Osteoblast (primary cell): ENCODE results near the gene OR1I1. TPM values are rescaled to one million over a fixed set of nuclear protein-coding genes. Genes with fewer than 3 reads are reported as not detected.

Source experiments
- DNase-seq: peaks from one replicate; pipeline ENCODE4 v3.0.0; 2011; ENCODE audit warnings: low spot score, mixed read lengths; ENCODE audit not compliant: insufficient read length; ENCODE audit errors: missing footprints
- H2AFZ ChIP-seq: 2 replicates; pipeline ENCODE4 v1.6.0; 2011; ENCODE audit warnings: mild to moderate bottlenecking, low read length
- H3K27ac ChIP-seq: 2 replicates; pipeline ENCODE4 v1.5.1; 2011; ENCODE audit warnings: mild to moderate bottlenecking, low read depth, low read length, moderate library complexity
- H3K27me3 ChIP-seq: 2 replicates; pipeline ENCODE4 v1.6.0; 2012; ENCODE audit warnings: mild to moderate bottlenecking, control low read depth, inconsistent platforms, low read length, moderate library complexity; ENCODE audit not compliant: insufficient read depth
- H3K36me3 ChIP-seq: 2 replicates; pipeline ENCODE4 v1.5.1; 2011; ENCODE audit warnings: mild to moderate bottlenecking, low read length, control low read depth, moderate library complexity; ENCODE audit not compliant: insufficient read depth
- H3K4me1 ChIP-seq: 2 replicates; pipeline ENCODE4 v1.5.1; 2011; ENCODE audit warnings: mild to moderate bottlenecking, low read length, control low read depth, moderate library complexity; ENCODE audit not compliant: insufficient read depth
- H3K4me2 ChIP-seq: 2 replicates; pipeline ENCODE4 v1.6.0; 2011; ENCODE audit warnings: mild to moderate bottlenecking, low read length; ENCODE audit not compliant: insufficient read depth
- H3K4me3 ChIP-seq: fragments of 200-600 bp; sonication (generic); 3 replicates; pipeline ENCODE4 v1.5.1; 2012; ENCODE audit warnings: mild to moderate bottlenecking, low read length, inconsistent platforms; ENCODE audit not compliant: insufficient read depth
- H3K79me2 ChIP-seq: 2 replicates; pipeline ENCODE4 v1.6.0; 2012; ENCODE audit warnings: mild to moderate bottlenecking, low read length, control low read depth, inconsistent platforms; ENCODE audit not compliant: insufficient read depth
- H3K9me3 ChIP-seq: 2 replicates; pipeline ENCODE4 v1.5.1; 2011; ENCODE audit warnings: low read depth, low read length, control low read depth
- H4K20me1 ChIP-seq: 2 replicates; pipeline ENCODE4 v1.6.0; 2012; ENCODE audit warnings: mild to moderate bottlenecking, low read length, control low read depth; ENCODE audit not compliant: insufficient read depth
- total RNA-seq: library from RNA; depleted of rRNA; stranded (reverse); fragments of >200 nt; gene quantifications from 2 replicates; pipeline ENCODE4 v1.2.3, GENCODE V29; 2012
- TF ChIP-seq, protein P1 (sequence below): IDR thresholded peaks from 2 replicates; pipeline ENCODE4 v1.5.1; 2011; ENCODE audit warnings: mild to moderate bottlenecking, low read depth, low read length, moderate library complexity; ENCODE audit errors: extremely low read depth

Gene OR1I1
- total RNA-seq, 1 donor, result not detected

GRCh38 chr19:15109768-15110417 is 27.9 kb downstream of the OR1I1 start:
- Histone ChIP-seq H2AFZ (no peak overlapping the region), H3K9me3 (no peaks in the 10 kb centered on the region), H3K4me2 (no peak overlapping the region), H3K27ac (no peak overlapping the region), H3K79me2 (peaks cover 34% of the 10 kb centered on the region), H4K20me1 (peaks cover 15% of the 10 kb centered on the region), H3K27me3 (no peaks in the 10 kb centered on the region), H3K4me3 (no peak overlapping the region), H3K36me3 (peaks cover 47% of the 10 kb centered on the region), H3K4me1 (peaks cover 23% of the 10 kb centered on the region)
- DNase-seq, result no peak
- TF ChIP-seq, protein P1, sequence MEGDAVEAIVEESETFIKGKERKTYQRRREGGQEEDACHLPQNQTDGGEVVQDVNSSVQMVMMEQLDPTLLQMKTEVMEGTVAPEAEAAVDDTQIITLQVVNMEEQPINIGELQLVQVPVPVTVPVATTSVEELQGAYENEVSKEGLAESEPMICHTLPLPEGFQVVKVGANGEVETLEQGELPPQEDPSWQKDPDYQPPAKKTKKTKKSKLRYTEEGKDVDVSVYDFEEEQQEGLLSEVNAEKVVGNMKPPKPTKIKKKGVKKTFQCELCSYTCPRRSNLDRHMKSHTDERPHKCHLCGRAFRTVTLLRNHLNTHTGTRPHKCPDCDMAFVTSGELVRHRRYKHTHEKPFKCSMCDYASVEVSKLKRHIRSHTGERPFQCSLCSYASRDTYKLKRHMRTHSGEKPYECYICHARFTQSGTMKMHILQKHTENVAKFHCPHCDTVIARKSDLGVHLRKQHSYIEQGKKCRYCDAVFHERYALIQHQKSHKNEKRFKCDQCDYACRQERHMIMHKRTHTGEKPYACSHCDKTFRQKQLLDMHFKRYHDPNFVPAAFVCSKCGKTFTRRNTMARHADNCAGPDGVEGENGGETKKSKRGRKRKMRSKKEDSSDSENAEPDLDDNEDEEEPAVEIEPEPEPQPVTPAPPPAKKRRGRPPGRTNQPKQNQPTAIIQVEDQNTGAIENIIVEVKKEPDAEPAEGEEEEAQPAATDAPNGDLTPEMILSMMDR, result no peak

- Histone ChIP-seq H4K20me1 (peaks cover 19% of the 10 kb centered on the region), H3K27me3 (no peaks in the 10 kb centered on the region), H3K9me3 (no peaks in the 10 kb centered on the region), H3K4me2 (no peak overlapping the region), H3K4me3 (no peak overlapping the region), H3K27ac (no peak overlapping the region), H2AFZ (no peak overlapping the region), H3K79me2 (peaks cover 34% of the 10 kb centered on the region), H3K36me3 (peaks cover 52% of the 10 kb centered on the region), H3K4me1 (peaks cover 26% of the 10 kb centered on the region)
- DNase-seq, result no peak
- TF ChIP-seq, protein P1, result no peak
Measured at GRCh38 chr19:15110418-15110815, 28.4 kb downstream of the OR1I1 start.

- no peaks in the 10 kb centered on the region for H3K27me3 ChIP-seq
- H3K9me3 ChIP-seq, result no peaks in the 10 kb centered on the region
- H3K4me1 ChIP-seq, result peaks cover 26% of the 10 kb centered on the region
- H2AFZ ChIP-seq, result no peak overlapping the region
- H3K79me2 ChIP-seq, result peaks cover 32% of the 10 kb centered on the region
- H3K27ac ChIP-seq, result no peak overlapping the region
- H3K4me3 ChIP-seq, result no peak overlapping the region
- no peak for DNase-seq
- TF ChIP-seq, protein P1, result no peak
- H4K20me1 ChIP-seq, result peaks cover 23% of the 10 kb centered on the region
- H3K4me2 ChIP-seq, result no peak overlapping the region
- H3K36me3 ChIP-seq, result peaks cover 63% of the 10 kb centered on the region
Measured at GRCh38 chr19:15111758-15112157, 29.7 kb downstream of the OR1I1 start.

GRCh38 chr19:15112385-15112784 is 30.4 kb downstream of the OR1I1 start:
- Histone ChIP-seq H3K36me3 (peaks cover 69% of the 10 kb centered on the region), H3K4me1 (peaks cover 26% of the 10 kb centered on the region), H4K20me1 (peaks cover 23% of the 10 kb centered on the region), H3K4me2 (no peak overlapping the region), H3K27ac (no peak overlapping the region), H3K9me3 (no peaks in the 10 kb centered on the region), H3K79me2 (peaks cover 28% of the 10 kb centered on the region), H3K27me3 (no peaks in the 10 kb centered on the region), H3K4me3 (no peak overlapping the region), H2AFZ (no peak overlapping the region)
- TF ChIP-seq, protein P1, result no peak
- DNase-seq, result peak; percentile 83
